HG02938 (cell line): Measurements from ENCODE around the gene RASA1.

Source experiments
- ATAC-seq: cut with Tn5 transposase; IDR thresholded peaks from one replicate; pipeline ENCODE4 v1.9.1; 2021; ENCODE audit warnings: mild to moderate bottlenecking, moderate library complexity; ENCODE audit not compliant: unreplicated experiment

The RASA1 gene

DNA sequence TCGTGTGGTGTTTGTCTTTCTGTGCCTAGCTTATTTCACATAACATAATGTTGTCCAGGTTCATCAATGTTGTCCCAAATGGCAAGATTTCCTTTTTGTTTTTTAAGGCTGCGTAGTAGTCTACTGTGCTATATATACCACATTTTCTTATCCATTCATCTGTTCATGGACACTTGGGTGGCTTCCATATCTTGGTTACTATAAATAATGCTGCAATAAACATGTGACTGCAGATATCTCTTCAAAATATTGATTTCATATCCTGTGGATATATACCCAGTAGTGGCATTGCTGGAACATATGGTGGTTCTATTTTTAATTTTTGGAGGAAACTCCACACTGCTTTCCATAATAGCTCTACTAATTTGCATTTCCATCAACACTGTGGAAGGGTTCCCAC lies 170.5 kb downstream of the RASA1 start:
- no peak for ATAC-seq
